COLO829 (cell line): ENCODE results near the gene ATRN.
"Not testable (repeated sequence)": the region's sequence is repeated elsewhere in the genome, so short reads cannot be mapped to it uniquely, and the experiment has no call there.

Source experiments
- DNase-seq: peaks from one replicate; pipeline ENCODE4 v3.0.0; 2012; ENCODE audit warnings: low spot score

Gene ATRN

DNA sequence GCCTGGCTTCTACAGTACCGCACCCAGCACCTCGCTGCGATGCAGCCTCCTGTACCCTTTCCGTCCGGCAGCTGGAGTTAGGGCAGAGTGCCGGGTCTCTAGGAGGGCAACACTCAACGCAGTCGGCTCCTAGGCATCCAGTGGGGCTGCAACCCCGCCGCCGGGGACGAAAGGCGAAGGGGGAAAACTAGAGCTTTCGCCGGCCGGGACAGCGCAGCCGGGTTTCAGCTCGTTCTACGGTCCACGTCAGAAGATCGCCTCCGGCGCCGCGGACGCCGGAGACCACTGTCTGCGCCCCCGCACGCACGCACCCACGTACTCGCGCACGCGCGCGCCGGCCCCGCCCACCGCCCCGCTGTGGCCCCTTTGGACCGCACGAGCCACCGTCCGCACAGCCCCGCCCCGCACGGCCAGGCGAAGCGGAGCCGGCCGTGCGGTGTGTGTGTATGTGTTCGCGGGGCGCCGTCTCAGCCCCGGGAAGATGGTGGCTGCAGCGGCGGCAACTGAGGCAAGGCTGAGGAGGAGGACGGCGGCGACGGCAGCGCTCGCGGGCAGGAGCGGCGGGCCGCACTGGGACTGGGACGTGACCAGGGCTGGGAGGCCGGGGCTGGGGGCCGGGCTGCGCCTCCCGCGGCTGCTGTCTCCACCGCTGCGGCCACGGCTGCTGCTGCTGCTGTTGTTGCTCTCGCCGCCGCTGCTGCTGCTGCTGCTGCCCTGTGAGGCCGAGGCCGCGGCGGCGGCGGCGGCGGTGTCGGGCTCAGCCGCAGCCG lies at the start of gene ATRN:
Gene ATRN, plus strand, starts transcription at position 392 of the 770 bp plus-strand sequence. Its CDS starts 90 bp downstream, at position 482.
- DNase-seq: peak; percentile 99

DNA sequence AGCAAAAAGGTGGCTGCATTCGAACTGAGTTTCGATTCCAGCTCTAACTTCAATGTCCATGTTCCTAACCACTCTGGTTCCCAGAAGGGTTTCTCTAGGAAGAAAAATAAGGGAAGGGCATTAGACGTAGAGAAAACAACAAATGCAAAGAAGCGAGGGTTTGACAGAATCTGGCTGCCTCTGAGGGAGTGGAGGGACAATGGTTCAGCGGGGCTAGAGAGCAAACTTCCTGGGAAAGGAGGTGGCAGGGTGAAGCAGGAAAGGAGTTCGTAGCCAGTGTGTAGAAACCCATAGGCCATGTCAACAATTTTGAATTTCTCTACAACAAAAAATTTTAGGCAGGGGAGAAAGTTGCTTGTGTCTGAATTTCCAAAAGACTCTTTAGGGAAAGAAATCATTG lies 48.8 kb upstream of the ATRN start:
- DNase-seq: no peak

DNA sequence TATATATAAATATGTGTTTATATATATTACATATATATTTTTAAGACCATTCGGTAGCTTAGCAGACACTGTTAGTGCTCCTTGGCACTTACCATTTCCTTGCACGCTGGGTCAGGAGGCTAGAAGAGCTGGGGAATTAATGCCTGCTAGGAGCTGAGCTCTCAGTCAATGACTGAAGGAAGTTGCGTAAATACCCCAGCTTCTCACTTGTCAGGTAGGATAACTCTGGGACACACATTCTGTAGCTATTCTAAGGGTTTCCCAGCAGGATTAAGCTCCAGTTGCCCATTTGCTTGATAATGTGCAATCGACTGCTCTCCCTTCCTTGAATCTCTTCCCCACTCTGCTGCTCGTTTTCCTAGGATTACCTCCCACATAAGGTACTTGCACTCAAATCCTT lies 47.7 kb upstream of the ATRN start:
- no peak for DNase-seq

DNA sequence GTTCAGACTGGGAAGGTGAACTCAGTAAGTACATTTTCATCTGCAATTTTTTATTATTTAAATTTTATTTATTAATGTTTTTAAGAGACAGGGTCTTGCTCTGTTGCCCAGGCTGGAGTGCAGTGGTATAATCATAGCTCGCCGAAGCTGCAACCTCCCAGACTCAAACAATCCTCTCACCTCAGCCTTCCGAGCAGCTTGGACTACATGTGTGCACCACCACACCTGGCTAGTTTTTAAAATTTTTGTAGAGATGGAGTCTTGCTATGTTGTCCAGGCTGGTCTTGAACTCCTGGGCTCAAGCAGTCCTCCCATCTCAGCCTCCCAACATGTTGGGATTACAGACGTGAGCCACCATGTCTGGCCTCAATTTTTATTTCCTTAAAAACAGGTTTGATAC lies 44.1 kb upstream of the ATRN start:
- DNase-seq: not testable (repeated sequence)

DNA sequence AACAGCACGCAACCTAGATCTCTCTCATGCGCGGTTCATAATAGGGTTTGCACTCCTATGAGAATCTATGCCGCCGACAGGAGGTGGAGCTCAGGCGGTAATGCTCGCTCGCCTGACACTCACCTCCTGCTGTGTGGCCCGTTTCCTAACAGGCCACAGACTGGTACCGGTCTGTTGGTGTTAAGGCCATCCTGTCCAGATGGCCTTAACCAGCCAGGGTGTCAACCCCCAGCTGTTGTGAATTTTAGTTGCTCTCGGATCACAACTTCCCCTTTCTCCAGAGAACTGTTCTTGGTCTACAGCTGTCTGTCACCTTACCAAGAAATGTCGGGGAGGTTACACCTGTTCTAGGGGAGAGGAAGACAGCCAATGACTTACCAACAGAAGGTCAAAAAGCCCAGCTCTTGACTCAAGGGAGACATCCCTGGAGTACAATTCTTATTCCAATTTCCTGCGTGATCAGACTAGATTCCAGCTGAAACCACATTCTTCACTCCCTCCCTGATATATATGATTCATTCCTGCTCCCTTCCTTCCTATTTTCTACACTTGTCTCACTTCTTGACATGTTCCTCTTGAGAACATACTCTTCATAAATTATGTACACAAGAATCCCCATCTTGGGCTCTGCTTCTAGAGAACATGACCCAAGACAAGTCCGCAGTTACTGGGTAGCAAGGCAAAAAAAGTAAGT lies 40.3 kb upstream of the ATRN start:
- no peak for DNase-seq

DNA sequence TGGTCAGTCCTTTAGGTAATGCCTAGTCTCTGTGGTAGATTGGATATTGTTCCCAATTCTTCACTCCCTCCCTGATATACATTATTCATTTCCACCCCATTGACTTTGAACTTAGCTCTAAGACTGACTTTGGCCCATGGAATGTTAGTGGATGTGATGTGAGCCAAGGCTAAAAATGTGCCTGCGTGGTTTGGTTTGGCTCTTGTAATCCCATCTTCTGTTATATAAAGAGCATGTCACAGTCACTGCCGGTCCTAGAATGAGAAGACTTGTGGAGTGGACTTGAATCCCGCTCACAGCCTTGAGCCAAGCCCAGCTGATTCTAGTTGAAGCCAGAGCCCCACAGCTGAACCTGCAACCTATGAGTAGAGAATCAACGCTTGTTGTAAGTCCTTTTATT lies 39.7 kb upstream of the ATRN start:
- DNase-seq: no peak

DNA sequence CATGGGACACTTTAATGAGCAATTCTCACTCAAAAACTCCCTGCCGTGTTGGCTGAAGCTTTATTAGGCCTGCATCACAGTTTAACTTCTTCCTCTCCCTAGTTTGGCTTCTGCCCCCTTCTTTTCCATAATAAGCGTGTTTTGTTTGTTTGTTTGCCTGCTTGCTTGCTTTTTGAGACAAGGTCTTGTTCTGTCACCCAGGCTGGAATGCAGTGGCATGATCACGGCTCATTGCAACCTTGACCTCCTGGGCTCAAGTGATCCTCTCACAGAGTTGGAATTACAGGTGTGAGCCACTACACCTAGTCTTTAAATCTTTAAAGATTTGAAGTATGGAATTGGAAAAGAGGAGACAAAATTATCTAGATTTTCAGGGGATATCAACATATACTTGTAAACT lies 38.0 kb upstream of the ATRN start:
- no peak for DNase-seq

DNA sequence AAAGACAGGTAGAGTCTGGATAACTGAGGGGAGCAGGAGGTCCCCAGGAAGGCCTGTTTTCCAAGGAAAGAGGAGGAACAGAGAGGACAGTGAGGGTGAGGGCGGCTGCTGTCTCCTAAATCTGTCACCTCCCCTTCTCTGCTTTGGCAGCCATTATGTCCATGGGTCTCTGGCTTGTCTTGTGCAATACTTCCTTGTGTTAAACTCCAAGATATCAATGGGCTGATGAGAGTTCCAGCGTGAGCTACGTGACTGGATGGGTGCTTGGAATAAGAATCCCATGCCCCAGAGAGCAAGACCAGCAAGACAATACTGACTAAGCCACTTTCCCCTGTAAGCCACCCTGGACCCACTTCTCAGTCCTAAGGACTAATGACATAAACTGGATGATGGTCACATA lies 37.1 kb upstream of the ATRN start:
- DNase-seq: no peak

DNA sequence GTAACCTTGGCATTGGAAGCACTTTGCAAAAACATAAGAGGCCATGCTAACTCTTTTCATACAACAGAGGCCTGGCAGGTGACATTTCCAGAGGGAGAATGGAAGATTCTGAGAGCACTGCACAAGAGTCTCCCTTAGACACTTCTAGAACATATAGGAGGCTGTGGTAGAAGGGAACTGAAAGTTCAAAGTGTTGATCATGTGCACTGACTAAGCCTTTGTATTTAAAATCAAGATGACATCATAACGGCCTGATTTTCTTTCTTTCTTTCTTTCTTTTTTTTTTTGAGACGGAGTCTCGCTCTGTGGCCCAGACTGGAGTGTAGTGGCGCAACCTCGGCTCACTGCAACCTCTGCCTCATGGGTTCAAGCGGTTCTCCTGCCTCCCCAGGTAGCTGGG lies 36.6 kb upstream of the ATRN start:
- DNase-seq: no peak

DNA sequence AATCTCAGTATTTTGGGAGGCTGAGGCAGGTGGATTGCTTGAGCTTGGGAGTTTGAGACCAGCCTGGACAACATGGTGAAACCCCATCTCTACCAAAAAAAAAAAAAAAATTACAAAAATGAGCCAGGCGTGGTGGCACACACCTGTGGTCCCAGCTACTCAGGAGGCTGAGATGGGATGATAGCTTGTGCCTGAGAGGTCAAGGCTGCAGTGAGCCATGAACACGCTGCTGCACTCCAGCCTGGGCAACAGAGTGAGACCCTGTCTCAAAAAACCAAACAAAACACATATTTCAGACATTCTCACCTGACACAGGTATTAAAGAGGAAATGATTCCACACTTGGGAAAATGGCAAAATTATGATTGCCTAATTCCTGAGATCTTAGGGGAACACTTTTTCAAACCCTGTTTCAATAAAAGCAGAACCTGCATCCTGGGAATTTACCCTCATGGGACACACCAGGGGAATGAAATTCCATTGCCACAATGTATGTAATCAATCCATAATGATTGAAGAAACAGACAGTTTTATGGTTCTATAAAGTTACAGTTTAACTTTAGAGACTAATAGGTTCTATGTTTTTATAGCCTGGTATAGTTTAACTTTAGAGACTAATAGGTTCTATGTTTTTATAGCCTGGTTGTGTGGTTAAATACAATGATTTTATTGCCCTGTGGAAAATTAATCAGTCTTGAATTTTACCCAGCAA lies 33.8 kb upstream of the ATRN start:
- no peak for DNase-seq

DNA sequence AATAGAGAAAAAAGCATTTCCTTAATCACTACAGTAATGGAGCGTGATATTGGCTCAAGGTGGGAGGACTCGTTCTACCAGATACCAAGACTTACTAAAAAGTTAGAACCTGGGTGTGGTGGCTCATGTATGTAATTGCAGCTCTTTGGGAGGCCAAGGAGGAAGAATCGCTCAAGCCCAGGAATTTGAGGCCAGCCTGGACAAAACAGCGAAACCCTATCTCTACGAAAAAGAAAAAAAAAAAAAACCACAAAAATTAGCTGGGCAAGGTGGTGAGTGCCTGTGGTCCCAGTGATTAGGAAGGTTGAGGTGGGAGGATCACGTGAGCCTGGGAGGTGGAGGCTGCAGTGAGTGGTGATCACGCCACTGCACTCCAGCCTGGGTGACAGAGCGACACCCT lies 24.0 kb upstream of the ATRN start:
- no peak for DNase-seq

DNA sequence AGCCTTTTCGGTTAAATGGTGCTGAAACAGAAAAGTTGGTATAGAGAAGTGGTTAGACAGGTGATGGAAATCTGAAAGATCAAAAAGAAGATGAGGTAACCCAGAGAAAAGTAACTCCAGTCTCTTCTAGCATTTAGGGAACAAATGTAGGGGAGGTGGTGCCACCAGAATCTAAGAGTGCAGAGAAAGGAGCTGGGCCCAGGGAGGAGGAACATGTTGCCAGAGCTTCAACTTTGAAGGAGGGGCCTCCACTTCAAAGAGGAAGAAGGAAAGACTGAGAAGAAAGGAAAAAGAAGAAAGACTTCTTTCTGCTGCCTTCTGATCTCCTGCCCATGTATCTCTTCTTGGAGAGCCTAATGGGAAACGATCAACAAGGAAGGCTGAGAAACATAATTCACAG lies 23.5 kb upstream of the ATRN start:
- DNase-seq: no peak

DNA sequence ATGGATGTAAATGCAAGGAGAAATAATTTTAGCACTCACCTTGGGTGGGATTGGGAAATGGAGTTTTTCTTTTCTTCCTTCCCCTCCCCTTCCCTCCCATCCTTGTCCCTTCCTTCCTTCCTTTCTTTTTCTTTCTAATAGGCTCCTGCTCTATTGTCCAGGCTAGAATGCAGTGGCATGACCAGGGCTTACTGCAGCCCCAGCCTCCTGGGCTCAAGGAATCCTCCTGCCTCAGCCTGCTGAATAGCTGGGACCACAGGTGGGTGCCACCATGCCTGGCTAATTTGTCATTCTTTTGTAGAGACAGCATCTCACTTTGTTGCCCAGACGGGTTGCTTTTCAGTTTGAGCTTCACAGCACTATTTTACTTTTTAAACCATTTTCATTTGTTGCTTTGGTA lies 21.5 kb upstream of the ATRN start:
- DNase-seq: no peak

DNA sequence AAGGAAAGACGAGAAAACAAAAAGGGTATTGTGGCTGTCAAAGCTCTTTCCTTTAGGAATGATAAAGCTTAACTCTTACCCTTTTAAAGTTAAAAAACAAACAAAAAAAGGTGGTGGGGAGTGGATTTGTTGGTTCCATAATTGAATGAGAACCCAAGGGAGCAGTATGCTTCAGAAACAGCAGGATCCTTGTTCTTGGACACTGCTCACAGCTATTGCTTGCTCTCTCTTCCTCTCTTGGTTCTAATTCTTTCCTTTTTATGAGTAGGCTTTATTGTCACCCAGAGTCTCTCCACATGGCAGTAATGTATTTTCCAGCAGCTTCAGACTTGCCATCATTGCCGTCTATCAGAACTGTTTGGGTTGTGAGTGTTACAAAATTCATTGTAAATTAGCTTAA lies 18.7 kb upstream of the ATRN start:
- DNase-seq: peak; percentile 97

DNA sequence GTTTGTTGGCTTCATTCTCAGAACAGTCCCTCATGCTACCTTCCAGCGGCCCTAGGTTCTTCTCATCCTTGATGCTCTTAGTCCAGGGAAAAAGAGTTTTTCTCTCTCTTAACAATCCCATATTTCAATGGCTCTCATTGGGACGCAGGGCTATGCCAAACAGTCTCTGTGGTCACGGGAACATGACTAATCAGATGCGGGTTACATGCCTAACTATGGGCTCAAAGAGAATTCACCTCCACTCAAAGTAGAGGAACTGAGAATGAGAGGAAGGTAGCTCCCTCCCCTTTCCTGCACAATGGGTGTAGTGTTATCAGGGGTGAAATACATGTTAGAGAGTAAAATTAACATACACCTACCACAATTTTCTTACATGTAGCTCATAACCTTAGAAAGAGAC lies 18.1 kb upstream of the ATRN start:
- peak; percentile 97 for DNase-seq

DNA sequence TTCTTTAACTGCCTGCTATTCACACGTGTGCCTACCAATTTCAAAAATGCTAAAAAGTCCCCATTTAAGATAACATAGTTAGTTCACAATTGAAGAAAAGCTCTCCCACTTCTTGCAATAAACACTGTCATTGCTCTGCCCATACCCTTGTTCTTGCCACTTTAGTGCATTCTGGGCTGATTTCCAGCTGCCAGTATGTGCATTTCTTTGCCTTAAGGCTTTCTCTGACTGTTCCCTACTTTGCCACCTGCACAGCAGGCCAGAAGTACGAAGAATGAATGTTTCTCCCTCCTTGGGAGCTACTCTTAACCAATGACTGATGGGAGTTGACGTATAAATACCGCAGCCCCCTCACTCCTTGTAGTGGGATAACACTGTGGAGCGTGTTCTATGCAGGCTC lies 16.0 kb upstream of the ATRN start:
- no peak for DNase-seq

DNA sequence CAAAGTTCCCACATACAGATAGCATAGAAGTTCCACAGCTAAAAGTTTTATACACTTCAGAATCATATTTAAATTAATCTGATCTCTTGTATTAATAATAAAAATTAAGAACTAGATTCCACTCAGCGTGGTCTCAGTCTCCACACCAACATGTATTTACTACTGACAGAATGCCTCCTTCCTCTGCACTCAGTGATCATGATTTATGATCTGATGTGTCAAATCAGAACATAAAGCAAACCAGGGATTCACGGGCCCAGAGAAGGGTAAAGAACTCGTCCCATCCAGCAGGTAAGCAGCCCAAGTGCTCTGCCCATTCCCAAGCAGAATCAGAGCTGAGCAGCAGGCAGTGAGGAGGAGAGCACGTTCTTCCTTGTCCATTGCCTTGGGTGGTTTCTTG lies 14.2 kb upstream of the ATRN start:
- no peak for DNase-seq

DNA sequence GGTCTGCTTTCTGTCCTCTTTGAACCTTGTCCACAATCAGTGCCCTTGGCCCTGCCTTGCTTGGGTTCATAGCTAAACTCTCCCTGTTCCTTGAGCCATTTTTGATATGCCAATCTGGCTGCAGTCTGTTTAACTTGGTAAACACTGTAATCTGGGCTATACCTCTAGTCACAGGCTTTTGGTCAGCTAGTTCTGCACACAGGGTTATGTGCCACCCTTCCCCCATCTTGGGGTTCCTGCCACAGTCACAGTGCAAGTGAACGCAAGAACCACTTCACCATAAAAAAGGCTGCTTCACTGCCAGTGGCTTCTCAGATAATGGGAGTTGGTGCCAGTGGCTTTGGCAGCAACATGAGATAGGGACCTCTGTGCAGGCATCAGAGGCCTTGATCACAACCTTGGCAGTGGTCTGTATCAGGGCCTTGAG lies 10.9 kb upstream of the ATRN start:
- no peak for DNase-seq

DNA sequence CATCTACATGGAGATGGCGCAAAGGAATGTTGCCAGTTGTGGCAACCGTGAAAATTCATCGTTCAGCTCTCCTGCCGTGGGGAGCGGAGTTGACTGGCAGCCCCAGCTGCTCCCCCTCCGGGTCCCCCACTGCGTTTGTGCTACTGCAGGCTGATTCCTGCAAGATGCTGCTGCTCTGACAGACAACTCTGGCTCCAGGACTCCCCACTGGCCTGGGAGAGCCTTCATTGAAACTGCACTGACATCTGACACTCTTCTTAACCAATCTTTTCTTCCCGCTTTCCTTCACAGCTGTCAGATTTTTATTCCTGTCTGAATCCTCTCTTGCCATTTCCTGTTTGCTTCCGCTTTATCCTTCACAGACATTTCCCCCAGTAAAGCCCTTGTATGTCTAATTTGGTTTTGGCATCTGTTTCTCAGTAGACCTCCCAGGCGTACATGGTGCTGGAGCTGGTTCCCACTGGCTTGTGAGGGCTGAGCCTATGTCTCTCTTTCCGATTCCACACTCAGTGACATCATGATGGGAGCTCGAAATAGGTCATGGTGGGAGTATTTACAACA lies 9.5 kb upstream of the ATRN start:
- no peak for DNase-seq

DNA sequence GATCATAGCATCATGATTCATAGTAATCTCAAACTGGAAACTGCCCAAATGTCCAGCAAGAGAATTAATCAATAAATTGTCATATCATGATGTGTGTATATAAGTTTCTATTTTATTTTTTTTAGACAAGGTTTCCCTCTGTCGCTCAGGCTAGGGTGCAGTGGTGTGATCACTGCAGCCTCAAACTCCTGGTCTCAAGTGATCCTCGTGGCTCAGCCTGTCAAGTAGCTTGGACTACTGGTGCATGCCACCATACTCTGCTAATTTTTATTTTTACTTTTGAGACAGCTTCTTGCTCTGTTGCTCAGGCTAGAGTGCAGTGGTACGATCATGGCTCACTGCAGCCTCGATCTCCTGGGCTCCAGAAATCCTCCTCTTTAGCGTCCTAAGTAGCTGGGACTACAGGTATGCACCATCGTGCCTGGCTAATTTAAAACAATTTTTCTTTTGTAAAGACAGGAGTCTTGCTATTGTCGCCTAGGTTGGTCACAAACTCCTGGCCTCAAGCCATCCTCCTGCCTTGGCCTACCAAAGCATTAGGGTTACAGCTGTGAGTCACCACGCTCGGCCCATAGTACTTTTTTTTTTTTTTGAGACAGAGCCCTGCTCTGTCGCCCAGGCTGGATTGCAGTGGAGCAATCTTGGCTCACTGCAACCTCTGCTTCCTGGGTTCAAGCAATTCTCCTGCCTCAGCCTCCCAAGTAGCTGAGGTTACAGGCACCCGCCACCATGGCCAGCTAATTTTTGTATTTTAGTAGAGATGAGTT lies 8.7 kb upstream of the ATRN start:
- DNase-seq: no peak

DNA sequence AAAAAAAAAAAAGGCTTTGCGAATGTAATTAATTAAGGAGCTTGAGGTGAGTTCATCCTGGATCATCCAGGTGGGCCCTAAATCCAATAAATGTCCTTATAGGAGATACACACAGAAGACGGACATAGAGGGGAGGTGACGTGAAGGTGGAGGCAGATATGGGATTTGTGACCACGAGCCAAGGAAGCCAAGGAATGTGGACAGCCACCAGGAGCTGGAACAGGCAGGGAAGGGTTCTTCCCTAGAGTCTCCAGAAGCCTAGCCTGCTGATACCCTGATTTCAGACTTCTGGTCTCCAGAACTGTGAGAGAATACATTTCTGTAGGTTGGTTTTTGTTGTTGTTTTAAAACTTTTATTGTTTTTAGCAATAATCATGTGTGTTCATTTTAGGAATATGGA lies 6.7 kb upstream of the ATRN start:
- DNase-seq: no peak

DNA sequence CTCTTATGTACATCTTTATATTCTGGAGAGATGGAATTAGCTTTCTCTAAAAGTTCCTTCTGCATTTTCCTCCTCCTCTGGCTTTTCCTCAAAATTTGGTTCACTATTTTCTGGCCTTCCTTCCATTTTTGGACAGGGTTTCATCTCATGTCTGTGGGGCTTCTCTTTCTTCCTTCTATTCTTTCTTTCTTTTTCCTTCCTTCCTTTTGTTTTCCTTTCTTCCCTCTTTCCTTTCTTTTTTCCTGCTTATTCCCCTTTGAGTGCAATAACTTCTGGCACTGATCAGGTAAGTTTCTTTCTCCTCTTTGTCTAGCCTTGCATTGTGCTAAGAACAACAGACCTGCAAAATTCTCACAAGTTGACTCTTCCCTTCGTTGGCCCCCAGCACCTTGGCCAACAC lies 5.5 kb upstream of the ATRN start:
- DNase-seq: no peak
